GM20000 (cell line): ENCODE results near the gene ATP6V1F.

Source experiments
- DNase-seq: peaks from one replicate; pipeline ENCODE4 v3.0.0; 2012; ENCODE audit warnings: low spot score
- CTCF ChIP-seq: IDR thresholded peaks from 2 replicates; pipeline ENCODE4 v1.5.1; 2012; ENCODE audit warnings: mild to moderate bottlenecking, control low read depth; ENCODE audit errors: extremely low read depth, missing control alignments

Gene ATP6V1F

GRCh38 chr7:128893251-128894100 is 30.8 kb downstream of the ATP6V1F start:
- no peak for DNase-seq
- TF ChIP-seq CTCF: no peak

- DNase-seq: no peak
- TF ChIP-seq CTCF: no peak
Measured at GRCh38 chr7:128894101-128894440, 31.4 kb downstream of the ATP6V1F start.

GRCh38 chr7:128895320-128895719 is 32.7 kb downstream of the ATP6V1F start:
- no peak for TF ChIP-seq CTCF
- DNase-seq: no peak

GRCh38 chr7:128899392-128899791 is 36.7 kb downstream of the ATP6V1F start:
- DNase-seq: no peak

GRCh38 chr7:128900237-128900636 is 37.6 kb downstream of the ATP6V1F start:
- no peak for TF ChIP-seq CTCF

More at GRCh38 chr7:128899392-128899791, 36.7 kb downstream of the ATP6V1F start:
- no peak for TF ChIP-seq CTCF

GRCh38 chr7:128902761-128903585 is 40.3 kb downstream of the ATP6V1F start:
- TF ChIP-seq CTCF: no peak
- peak; percentile 8 for DNase-seq

More at GRCh38 chr7:128900237-128900636, 37.6 kb downstream of the ATP6V1F start:
- no peak for DNase-seq
